ENCODE measurements around the gene BICD1.
"Not testable (repeated sequence)": the region's sequence is repeated elsewhere in the genome, so short reads cannot be mapped to it uniquely, and the experiment has no call there.

The BICD1 gene

GRCh38 chr12:32146074-32146873 lies 39.6 kb downstream of the BICD1 start:
- no peak for DNase-seq

GRCh38 chr12:32148372-32148771 lies 41.7 kb downstream of the BICD1 start:
- DNase-seq = no peak

- DNase-seq = no peak
Observed at GRCh38 chr12:32149489-32149888, 42.8 kb downstream of the BICD1 start.

- no peak for DNase-seq
Observed at GRCh38 chr12:32151086-32151485, 44.4 kb downstream of the BICD1 start.

- no peak for DNase-seq
Observed at GRCh38 chr12:32151552-32151951, 44.9 kb downstream of the BICD1 start.

GRCh38 chr12:32155041-32155440 lies 48.4 kb downstream of the BICD1 start:
- no peak for DNase-seq

- DNase-seq = no peak
Observed at GRCh38 chr12:32155961-32156529, 49.4 kb downstream of the BICD1 start.

- no peak for DNase-seq
Observed at GRCh38 chr12:32158525-32158924, 51.9 kb downstream of the BICD1 start.

GRCh38 chr12:32159381-32159780 lies 52.7 kb downstream of the BICD1 start:
- DNase-seq = no peak

GRCh38 chr12:32159925-32160324 lies 53.3 kb downstream of the BICD1 start:
- DNase-seq = no peak

- DNase-seq = no peak
Observed at GRCh38 chr12:32161058-32161457, 54.4 kb downstream of the BICD1 start.

GRCh38 chr12:32163596-32163995 lies 56.9 kb downstream of the BICD1 start:
- DNase-seq = no peak

GRCh38 chr12:32166510-32166909 lies 59.9 kb downstream of the BICD1 start:
- DNase-seq = no peak

- DNase-seq = no peak
Observed at GRCh38 chr12:32170437-32170998, 63.9 kb downstream of the BICD1 start.

- DNase-seq = no peak
Observed at GRCh38 chr12:32171211-32171610, 64.6 kb downstream of the BICD1 start.

- DNase-seq = no peak
Observed at GRCh38 chr12:32176606-32177005, 70.0 kb downstream of the BICD1 start.

GRCh38 chr12:32178341-32179010 lies 71.8 kb downstream of the BICD1 start:
- no peak for DNase-seq

GRCh38 chr12:32179011-32179395 lies 72.4 kb downstream of the BICD1 start:
- DNase-seq = no peak

- no peak for DNase-seq
Observed at GRCh38 chr12:32181498-32182175, 75.0 kb downstream of the BICD1 start.

GRCh38 chr12:32183650-32184049 lies 77.0 kb downstream of the BICD1 start:
- no peak for DNase-seq

- not testable (repeated sequence) for DNase-seq
Observed at GRCh38 chr12:32187127-32187526, 80.5 kb downstream of the BICD1 start.

GRCh38 chr12:32191445-32191844 lies 84.8 kb downstream of the BICD1 start:
- no peak for DNase-seq
